ENCODE measurements around the gene NAE1.
"Not testable (repeated sequence)": the region's sequence is repeated elsewhere in the genome, so short reads cannot be mapped to it uniquely, and the experiment has no call there.

The NAE1 gene

GRCh38 chr16:66800856-66801255 is 29.9 kb downstream of the NAE1 start:
- no peak for DNase-seq

GRCh38 chr16:66798161-66798560 is 32.6 kb downstream of the NAE1 start:
- DNase-seq = no peak

- not testable (repeated sequence) for DNase-seq
Observed at GRCh38 chr16:66793984-66794383, 36.8 kb downstream of the NAE1 start.

- DNase-seq = no peak
Observed at GRCh38 chr16:66790130-66790733, 40.5 kb downstream of the NAE1 start.

GRCh38 chr16:66787427-66787826 is 43.3 kb downstream of the NAE1 start:
- no peak for DNase-seq

GRCh38 chr16:66786551-66786950 is 44.2 kb downstream of the NAE1 start:
- DNase-seq = no peak

- DNase-seq = no peak
Observed at GRCh38 chr16:66776457-66776856, 54.3 kb downstream of the NAE1 start.

- DNase-seq = no peak
Observed at GRCh38 chr16:66774981-66775380, 55.8 kb downstream of the NAE1 start.

- DNase-seq = no peak
Observed at GRCh38 chr16:66758086-66758485, 72.7 kb downstream of the NAE1 start.

GRCh38 chr16:66754819-66755218 is 76.0 kb downstream of the NAE1 start:
- DNase-seq = no peak

- DNase-seq = no peak
Observed at GRCh38 chr16:66754211-66754610, 76.6 kb downstream of the NAE1 start.

- DNase-seq = no peak
Observed at GRCh38 chr16:66752958-66753357, 77.8 kb downstream of the NAE1 start.

Data from GF-D8 (cell line).